ENCODE results near the gene MLH3. TPM values are rescaled to one million over a fixed set of nuclear protein-coding genes. Genes with fewer than 3 reads are reported as not detected.

MLH3 gene
- total RNA-seq, 3 donors from 2014 or later = 31.8 to 53.1 (median 42.9) TPM

Other genes with a start within 250 kb of the MLH3 start
- not detected for gene PROX2, start 175.3 kb downstream of the MLH3 start, total RNA-seq
- gene DLST, start 169.6 kb downstream of the MLH3 start, total RNA-seq = 100 to 1,000 TPM in 1 of 3 donors, 10 to 100 TPM in 2; 73.4 to 104 (median 76.1) TPM
- 1 to 10 TPM; 2.9 to 5.6 (median 3.3) TPM for gene RPS6KL1, start 128.2 kb downstream of the MLH3 start, total RNA-seq
- gene PGF, start 95.9 kb downstream of the MLH3 start, total RNA-seq = 10 to 100 TPM in 1 of 3 donors, 1 to 10 TPM in 2; 3.7 to 17.9 (median 8.2) TPM
- gene EIF2B2, start 48.5 kb downstream of the MLH3 start, total RNA-seq = 10 to 100 TPM; 31.8 to 40.3 (median 36.0) TPM
- gene ACYP1, start 12.6 kb upstream of the MLH3 start, total RNA-seq = 10 to 100 TPM; 19.0 to 23.6 (median 21.6) TPM
- 1 to 10 TPM in 2 of 3 donors, under 1 TPM in 1; 0.96 to 3.2 (median 2.6) TPM for gene ZC2HC1C, start 18.2 kb upstream of the MLH3 start, total RNA-seq
- gene NEK9, start 75.6 kb upstream of the MLH3 start, total RNA-seq = 10 to 100 TPM; 52.1 to 79.2 (median 71.8) TPM
- gene TMED10, start 125.1 kb upstream of the MLH3 start, total RNA-seq = 100 to 1,000 TPM; 263 to 443 (median 285) TPM
- 100 to 1,000 TPM; 398 to 629 (median 549) TPM for gene FOS, start 227.4 kb upstream of the MLH3 start, total RNA-seq